GM08714 (cell line): ENCODE results near the gene CRTC1.

Source experiments
- H3K4me3 ChIP-seq: fragments of 200-500 bp; sonication (Bioruptor generic); 2 replicates; pipeline ENCODE4 v1.5.1; 2014; ENCODE audit warnings: mild to moderate bottlenecking, low read length, inconsistent platforms
- ZNF274 ChIP-seq: IDR thresholded peaks from 2 replicates; pipeline ENCODE4 v1.6.1; 2012; ENCODE audit warnings: mild to moderate bottlenecking, low read depth, low read length

The CRTC1 gene

DNA sequence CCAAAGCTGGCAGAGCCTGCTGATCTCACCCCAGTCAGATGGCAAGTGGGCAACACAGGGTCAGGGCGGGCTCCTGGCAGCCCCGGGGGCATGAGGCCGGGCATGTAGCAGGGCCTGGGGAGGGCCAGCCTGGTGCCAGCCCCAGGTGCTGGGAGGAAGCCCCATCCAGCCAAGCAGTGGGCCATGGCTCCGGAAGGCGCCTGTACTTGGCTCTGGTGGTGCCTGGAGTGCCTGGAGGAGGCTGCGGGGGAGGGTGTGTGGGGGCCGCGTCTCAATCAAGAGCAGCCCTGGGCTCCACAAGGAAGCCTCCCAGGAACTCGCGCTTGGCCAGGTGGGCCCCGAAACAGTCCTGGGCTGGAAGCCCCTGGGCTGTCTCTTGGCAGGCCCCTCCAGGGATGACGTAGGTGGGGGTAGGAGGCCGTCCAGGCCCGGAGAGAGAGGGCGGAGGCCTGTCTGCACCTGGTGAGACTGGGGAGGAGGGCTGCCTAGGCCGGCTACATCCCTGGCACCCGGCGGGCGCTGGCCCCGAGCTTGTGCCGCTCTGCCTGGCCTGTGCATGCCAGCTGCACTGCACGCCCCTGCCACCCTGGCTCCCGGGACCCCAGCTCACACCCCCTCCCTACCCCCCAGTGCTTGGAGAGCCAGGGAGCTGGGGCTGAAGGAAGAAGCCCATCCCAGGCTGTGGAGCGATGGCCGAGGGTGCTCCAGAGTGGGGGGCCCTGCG lies 61.7 kb downstream of the CRTC1 start:
- no peak overlapping the region for H3K4me3 ChIP-seq
- no peak for TF ChIP-seq ZNF274

DNA sequence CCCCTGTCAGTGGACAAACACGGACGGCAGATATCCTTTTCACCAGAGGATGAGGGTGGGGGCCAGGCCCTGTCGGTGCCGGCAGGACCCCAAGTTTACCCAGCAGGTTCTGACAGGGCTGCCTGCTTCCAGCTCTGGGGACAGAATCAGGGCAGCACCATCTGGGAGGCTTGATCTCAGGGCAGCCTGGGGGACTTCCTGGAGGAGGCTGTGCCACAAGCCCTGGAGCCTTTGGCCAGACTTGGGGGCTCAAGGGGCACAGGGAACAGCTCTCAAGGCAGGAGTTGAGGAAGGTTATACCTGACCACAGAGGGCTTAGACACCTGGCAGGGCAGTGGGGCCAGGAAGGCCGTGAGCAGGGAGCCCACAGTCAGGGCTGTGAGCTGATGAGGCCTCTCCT lies 62.5 kb downstream of the CRTC1 start:
- TF ChIP-seq ZNF274: no peak

DNA sequence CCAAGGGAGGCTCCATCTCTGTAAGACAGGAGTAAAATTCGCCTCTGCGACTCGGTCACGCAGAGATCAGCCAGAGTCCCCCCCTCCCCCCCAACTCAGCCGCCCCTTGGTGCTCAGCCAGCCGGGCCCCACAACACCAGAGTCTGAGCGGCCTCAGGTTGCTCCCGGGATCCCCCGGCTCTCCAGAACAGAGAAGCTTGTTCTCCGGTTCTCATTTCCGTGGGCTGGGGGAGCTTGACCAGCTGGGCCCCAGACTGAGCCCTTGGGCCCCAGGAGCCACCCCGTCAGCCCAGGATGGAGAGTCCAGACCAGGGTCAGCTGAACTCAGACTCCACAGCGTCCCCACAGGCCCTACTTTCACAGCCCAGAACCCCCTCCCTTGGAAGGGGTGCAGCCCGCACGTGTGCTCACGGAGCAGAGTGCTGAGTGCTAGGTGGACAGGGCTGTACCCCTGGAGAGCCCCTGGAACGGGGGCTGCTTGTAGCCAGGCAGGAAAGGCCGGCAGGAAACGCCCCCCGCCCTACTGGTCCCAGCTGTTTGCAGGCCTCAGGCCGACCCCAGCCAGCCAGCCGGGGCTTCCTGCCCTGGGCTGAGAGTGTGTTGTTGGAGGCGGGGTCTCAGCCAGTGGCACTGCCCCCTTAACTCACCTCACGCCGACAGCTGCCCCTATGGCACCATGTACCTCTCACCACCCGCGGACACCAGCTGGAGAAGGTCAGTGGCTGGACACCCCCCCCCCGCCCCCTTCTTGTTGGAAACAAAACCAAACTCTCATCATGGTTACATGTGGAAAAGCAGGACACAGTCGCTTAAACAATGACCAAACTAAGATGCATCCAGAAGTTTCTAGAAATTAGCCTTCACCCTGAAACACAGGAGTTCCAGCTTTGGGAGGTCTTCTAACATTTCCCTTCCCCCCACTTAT lies 63.2 kb downstream of the CRTC1 start:
- TF ChIP-seq ZNF274: no peak
- no peak overlapping the region for H3K4me3 ChIP-seq

More for the DNA sequence above, 62.5 kb downstream of the CRTC1 start:
- no peak overlapping the region for H3K4me3 ChIP-seq

DNA sequence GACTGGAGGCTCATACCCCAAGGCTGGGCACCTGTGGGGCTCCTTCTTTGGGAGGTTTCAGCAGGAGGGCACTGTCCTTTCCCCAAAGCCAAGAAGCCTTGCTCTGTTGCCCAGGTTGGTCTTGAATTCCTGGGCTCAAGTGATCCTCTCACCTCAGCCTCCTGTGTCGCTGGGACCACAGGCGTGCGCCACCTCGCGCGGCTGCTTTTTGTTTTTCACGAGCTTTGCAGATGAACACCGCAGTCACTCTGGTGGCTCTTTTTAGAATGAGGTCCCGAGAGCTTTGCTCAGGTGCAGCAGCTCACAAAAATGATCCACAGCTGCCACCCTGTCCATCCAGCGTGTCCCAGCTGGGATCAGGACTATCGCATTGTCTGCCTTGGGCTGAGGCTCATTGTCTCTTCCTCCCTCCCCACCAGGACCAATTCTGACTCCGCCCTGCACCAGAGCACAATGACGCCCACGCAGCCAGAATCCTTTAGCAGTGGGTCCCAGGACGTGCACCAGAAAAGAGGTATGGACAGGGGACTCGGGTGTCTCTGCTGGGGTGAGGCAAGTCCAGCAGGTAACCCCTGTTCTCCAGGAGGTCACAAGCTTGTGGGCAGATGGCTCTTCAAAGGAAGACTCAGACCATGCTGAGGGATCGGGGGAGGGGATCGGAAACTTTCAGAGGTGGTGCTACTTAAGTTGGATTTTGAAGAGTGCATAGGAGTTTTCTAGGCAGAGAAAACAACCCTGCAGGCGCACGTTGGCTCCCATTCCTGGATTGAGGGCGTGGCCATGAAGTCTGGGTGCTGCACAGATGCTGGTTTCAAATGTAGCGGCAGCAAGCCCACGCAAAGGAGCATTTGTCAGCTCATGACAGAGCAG lies 66.1 kb downstream of the CRTC1 start:
- no peak for TF ChIP-seq ZNF274
- H3K4me3 ChIP-seq: no peak overlapping the region

DNA sequence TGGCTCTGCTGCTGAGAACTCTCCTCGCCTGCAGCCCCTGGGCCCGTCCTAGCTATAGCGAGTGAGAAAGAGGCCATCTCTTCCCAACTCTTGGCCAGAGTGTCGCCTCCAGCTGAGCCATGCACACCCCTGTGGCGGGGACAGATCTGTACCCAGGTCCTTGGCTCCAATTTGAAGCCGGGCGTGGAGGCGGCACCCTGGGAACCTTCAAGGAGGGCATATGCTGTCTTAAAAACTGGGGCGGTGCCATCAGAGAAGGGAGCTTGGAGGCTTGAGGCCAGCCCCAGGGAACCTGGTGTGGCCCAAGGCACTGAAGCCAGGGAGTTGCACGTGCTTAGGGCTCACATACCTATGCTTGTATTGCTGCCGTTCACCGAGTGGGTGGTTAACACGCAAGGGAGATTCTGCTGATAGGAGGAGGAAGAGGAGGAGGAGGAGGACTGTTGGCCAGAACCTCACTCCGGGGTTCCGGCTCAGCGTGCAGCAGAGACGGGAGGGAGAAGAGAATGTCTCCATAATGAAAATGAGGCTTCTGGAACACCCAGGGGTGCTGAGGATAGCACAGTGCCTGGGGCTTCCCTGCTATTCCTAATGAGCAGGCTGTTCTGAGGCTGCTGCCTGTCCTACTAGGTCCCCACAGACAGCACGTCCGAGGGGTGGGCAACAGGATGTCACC lies 67.0 kb downstream of the CRTC1 start:
- H3K4me3 ChIP-seq: no peak overlapping the region
- TF ChIP-seq ZNF274: no peak

DNA sequence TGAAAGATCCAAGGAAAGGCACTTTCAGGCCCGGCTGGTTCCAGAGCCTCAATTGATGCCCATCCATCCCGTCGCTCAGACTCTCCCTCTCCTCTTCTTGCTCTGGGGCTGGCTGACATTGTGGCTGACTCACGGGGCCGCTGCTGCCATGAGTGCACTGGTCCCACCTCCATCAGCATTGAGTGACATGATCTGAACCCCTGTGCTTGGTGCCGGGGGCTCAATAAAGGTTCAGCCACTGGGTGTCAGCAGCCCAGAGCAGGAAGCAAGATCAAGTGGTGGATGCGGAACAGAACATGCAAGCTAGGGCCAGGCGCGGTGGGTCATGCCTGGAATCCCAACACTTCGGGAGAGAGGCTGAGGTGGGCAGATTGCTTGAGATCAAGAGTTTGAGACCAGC lies 68.1 kb downstream of the CRTC1 start:
- no peak overlapping the region for H3K4me3 ChIP-seq
- TF ChIP-seq ZNF274: no peak

DNA sequence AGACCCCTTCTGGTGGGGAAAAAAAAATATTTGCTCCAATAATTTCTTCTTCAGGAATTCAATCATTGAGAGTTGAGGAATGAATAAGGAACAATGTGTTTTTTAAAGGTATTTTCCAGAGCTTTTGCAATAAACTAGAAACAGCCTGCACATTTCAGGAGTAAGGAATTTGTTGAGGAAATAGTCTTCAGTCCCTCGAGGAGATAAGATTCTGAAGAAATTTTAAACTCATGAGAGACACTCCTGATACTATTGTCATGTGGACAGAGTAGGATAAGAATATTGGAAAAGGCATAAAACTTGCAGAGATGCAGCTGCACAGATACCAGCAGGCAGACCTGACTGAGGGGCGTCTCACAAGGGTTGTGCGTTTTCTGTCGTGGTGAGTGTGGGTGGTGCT lies 71.0 kb downstream of the CRTC1 start:
- no peak overlapping the region for H3K4me3 ChIP-seq
- no peak for TF ChIP-seq ZNF274

DNA sequence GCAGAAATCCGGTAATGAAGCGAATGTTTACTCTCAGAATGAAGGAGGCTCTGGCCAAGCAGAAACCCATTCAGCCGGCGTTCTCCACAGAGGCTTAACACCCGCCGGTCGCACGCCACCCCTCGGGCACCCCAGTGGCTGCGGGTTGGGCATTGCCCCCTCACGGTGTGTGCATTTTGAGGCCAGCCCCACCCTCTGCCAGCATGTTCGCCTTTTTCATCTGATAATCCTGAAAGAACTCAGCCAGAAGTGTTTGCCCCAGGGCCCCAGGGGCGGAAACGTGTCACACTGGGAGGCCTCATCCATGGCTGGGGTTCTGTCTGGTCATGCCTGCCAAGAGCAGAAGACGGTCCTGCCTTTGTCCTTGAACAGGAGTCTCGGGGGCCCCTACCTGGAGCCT lies 73.4 kb downstream of the CRTC1 start:
- no peak for TF ChIP-seq ZNF274
- no peak overlapping the region for H3K4me3 ChIP-seq

DNA sequence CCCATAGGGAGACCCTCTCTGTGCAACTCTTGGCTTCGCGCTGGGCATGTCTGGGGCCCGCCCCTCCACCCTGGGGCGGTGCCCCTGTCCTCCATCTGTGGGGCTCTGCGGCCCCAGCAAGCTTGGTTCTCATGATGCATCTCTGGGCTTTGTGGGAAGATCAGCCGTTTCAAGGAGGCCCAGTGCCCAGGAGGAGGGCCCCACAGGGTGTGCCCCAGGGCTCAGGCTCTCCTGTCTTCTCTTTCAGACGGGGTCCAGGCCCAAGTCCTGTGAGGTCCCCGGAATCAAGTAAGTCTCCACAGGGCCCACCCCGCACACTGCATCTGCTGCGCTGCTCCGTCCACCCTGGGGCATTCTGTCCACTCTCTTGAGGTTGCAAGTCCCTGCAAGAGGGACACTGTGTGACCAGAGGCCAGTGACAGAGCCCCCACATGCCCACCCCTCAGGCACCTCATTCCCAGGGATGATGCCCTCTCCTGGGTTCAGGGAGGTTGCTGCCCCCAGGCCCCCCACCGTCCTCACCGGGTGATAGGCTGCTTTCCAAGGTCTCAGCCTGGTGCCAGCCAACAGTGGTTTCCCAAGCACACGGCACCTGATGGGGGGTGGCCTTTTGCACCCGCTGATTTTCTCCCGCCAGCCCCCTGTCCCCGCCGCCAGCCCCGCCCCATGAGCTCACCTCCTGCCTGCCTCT lies 76.0 kb downstream of the CRTC1 start:
- TF ChIP-seq ZNF274: no peak
- H3K4me3 ChIP-seq: no peak overlapping the region

DNA sequence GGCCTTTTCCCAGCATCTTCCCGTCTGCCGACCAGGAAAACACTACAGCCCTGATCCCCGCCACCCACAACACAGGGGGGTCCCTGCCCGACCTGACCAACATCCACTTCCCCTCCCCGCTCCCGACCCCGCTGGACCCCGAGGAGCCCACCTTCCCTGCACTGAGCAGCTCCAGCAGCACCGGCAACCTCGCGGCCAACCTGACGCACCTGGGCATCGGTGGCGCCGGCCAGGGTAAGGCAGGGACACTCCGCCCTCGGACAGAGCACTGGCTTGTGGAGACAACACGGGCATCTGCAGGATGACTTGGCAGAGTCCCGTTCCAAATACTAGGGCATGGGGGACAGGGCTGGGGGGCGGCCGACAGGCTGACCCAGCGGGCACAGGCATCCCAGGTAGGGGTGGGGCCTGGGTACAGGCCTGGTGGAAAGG lies 76.5 kb downstream of the CRTC1 start:
- H3K4me3 ChIP-seq: no peak overlapping the region
- TF ChIP-seq ZNF274: no peak

DNA sequence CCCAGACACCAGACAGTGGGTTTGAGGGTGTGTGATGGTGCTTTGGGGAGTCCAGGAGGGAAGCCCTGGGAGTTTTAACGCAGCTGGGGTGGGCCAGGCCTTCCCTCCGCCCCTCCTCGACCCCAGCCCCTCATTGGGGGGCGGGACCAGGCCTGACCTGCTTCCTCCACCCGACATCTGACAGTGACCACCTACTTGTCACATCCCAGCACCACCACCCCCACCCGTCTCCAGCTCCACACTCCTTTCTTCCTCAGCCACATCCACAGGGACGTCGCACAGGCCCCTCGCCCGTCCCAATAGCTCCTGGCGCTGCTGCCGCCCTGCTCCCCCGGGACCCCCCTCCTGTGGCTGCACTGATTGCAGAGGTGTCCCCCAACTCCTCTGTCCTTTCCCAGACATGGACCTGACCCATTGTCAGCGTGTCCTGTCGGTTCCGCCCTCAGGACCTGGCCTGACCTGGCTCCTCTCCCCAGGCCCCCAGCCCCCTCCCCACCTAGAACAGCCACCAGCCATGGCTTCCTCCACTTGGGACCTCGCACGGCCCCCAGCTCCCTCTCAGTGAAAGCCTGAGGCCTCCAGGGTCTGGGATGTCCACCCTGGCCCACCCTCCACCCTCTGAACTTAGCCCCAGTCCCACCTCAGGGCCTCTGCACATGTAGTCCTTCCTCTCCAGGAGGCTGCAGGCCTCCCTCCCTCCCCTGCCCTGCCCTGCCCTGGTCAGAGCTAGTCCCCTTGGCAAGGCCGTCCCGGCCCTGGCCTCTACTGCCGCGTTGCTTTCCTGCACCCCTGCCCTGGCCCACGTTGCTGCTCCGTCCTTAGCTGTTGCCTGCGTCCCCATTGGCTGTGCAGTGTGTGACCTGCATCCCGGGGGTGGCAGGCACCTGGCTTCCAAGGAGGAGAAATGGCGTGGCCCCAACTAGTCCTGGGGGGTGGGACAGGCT lies 77.2 kb downstream of the CRTC1 start:
- no peak for TF ChIP-seq ZNF274
- H3K4me3 ChIP-seq: no peak overlapping the region

DNA sequence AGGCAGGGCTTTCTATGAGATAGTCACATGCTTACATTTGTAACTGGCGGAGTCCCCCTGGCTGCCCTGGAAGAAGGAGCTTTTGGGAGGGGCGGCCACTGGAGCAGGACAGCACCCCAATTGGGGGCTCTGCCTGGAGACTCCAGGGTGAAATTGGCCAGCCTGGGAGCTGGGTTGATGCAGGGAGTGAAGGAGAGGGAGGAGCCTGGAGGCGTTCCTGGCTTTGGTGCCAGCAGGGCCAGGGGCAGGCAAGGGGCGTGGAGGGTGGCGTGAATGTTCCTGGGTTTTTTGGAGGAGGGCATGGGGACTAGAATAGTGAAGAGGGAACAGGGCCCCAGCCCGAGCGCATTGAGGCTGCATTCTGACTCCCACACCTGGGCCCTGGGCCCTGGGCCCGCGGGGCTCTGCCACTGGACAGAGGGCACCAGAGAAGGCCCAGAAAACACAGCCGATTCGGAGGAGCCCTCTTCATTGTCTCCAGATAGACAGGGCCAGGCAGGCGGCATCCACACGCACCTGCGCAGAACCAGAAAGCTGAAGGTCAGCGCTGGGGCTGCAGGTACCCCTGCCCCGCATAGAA lies 78.1 kb downstream of the CRTC1 start:
- H3K4me3 ChIP-seq: no peak overlapping the region
- no peak for TF ChIP-seq ZNF274
